GM21528 (cell line): ENCODE measurements around the gene UGT8.
A peak's percentile ranks its signal among the peaks of the same experiment; 100 is the strongest.
"Not testable (repeated sequence)": the region's sequence is repeated elsewhere in the genome, so short reads cannot be mapped to it uniquely, and the experiment has no call there.

Experiments
- ATAC-seq: cut with Tn5 transposase; IDR thresholded peaks from one replicate; pipeline ENCODE4 v1.9.1; 2021; ENCODE audit warnings: mild to moderate bottlenecking, moderate library complexity; ENCODE audit not compliant: unreplicated experiment, low FRiP score

UGT8 gene, protein sequence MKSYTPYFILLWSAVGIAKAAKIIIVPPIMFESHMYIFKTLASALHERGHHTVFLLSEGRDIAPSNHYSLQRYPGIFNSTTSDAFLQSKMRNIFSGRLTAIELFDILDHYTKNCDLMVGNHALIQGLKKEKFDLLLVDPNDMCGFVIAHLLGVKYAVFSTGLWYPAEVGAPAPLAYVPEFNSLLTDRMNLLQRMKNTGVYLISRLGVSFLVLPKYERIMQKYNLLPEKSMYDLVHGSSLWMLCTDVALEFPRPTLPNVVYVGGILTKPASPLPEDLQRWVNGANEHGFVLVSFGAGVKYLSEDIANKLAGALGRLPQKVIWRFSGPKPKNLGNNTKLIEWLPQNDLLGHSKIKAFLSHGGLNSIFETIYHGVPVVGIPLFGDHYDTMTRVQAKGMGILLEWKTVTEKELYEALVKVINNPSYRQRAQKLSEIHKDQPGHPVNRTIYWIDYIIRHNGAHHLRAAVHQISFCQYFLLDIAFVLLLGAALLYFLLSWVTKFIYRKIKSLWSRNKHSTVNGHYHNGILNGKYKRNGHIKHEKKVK

DNA sequence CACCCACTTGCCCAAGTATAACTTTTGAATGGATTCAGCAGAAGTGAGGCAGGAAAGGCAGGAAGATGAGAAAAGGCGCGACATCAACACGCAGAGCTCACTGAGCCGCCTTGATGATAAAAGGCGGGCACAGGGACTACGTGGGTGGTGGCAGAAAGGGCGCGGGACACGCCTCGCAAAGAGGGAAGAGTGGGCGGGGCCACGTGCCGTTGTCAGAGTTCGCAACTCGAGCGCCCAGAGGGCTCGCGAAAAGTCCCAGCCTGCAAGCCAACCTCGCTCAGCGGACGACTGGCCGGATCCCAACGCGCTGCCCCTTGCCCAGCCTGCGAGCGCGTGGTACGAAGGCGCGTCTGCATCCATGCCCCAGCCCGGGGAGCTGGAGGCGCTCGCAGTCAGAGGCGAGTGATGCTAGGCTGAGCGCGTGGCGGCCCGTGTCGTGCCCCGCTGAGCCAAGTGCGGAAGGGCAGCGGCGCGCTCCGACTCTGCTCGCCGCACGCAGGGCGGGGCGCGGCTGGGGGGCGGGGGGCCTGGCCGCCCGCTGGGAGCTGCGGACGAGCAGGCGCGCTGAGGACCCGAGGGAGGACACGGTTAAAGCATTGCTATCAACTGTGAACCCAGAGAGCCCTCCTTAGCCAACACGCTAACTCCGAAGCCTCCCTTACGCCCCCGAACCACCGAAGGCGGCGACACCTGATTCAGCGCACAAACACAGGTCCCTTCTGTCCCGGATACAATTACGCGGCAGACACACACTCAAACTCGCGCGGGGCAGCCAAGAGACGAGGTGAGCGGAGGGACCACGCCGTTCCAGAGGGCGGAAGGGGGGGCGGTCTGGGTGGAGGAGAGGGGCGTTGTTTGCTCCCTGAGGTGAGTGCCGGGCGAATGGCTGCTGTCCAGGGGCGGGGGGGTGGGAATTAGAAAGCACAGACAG is at the start of gene UGT8:
Gene UGT8, plus strand, starts transcription at position 617 of the 931 bp plus-strand sequence. CDS start 24,074 bp downstream, outside the sequence.
- peak; percentile 41 for ATAC-seq

DNA sequence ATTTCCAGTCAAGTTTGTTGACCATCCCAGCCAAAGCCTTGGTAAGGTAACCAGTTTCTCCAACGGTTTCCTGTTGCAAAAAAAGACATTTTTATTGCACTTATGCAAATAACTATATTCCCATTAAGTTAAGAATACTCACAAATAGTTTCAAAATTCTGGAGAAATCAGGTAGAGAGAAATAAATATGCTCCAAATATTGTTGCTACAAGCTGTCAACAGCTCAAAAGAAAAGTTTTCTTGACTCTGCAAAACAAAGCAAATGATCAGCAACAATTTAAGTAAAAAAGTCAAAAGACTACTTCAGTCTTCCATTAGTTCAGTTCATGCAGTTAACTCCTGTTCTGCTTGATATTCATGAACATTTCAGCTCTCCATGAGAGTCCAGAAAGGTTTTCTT is 49.0 kb upstream of the UGT8 start:
- ATAC-seq: no peak

DNA sequence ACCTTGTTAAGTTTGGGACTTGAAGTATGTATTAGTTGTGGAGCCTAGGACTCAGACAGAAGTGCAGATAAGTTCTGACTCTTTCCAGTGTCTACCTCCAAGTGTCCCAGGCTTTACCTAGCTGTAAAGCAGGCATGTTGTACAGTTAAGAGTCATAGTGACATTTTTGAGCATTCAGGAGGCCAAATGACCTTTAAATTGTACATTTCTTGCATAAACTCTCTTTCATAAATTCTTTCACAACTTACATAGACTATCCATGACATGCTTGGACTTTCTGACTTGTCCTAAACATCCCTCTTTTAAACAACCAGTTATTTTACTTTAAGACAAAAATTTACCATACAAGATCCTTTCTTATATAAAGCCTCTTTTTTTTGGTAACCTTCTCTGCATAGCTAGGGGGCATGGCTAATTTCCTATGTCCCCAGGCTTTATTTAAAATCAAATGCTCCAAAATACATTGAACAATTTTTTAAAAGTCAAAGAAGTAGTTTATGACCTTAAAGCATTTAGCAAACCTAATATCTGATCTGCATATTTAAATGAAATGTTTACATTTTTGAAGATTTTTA is 40.1 kb upstream of the UGT8 start:
- no peak for ATAC-seq

DNA sequence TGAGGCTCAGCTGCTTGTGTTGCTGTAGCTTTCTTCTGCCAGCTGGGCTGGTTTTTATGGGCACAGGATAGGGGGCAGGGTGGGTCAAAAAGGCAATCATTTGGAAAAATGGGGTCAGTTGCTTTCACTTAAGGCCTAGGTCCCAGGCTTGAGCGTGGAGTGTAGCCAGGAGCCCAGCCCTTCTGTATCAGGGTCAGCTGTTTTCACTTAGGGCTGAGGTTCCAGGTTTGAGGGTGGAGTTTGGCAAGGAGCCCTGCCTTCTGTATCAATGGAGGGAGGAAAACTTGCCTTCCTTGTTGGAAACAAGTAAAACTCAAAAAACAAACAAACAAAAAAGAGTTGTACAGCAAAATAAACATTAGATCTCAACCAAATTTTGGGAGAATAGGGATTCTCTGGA is 37.0 kb upstream of the UGT8 start:
- ATAC-seq: no peak

DNA sequence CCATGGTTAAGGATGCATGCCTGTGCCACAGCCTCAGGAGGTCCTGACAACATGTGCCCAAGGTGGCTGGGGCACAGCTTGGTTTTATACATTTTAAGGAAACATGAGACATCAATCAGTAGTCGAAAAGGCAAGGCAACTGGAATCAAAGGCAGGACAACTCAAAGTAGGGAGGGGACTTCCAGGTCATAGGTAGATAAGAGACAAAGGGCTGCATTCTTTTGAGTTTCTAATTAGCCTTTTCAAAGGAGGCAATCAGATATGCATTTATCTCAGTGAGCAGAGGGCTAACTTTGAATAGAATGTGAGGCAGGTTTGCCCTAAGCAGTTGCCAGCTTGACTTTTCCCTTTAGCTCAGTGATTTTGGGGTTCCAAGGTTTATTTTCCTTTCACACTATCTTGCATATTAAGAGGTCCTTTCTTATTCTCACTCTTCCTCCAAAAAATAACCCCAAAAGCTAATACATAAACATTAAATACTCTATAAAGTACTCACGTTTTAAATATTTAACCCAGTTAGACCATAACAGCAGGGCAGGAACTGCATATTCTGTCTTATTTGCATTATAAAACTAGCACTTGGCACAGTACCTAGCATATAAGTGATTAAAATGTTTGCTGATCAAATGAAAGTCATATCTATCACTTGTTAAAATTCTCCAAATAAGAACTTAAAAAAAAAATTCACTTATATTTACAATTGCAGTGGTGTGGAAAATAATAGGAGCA is 36.3 kb upstream of the UGT8 start:
- ATAC-seq: no peak

DNA sequence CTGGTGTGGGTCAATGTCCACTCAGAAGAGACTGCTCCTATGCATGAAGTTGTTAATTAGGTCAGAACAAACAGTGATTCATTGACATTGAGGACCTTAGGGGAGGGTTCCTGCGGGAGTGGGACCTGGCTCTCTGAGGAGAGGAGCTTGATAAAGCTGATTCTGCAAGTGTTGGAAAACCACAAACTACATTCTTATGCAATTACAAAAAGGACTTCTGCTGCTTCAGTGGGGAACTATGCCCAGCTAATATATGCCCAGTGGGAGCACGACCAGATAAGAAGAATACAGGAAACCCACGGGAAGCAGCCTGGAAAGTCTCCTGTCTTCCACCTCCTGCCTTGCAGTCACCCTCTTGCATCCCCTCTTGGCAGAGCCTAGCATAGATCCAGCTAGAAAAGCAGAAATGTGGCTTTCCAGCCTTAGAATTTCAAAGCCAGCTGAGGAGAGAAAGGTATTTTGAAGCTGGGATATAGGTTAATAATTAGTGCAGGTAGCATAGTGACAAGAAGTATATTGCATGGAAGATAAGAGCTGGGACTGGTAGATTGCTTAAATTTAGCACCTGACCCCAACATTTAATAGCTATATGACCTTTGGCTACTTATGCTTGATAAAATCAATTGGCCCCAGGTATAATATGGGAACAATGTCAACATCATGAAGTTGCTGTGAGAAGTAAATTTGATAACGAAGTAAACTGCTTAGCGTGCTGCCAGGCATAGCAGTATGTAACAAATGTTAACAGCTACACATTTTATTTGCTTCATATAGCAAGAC is 34.9 kb upstream of the UGT8 start:
- no peak for ATAC-seq

DNA sequence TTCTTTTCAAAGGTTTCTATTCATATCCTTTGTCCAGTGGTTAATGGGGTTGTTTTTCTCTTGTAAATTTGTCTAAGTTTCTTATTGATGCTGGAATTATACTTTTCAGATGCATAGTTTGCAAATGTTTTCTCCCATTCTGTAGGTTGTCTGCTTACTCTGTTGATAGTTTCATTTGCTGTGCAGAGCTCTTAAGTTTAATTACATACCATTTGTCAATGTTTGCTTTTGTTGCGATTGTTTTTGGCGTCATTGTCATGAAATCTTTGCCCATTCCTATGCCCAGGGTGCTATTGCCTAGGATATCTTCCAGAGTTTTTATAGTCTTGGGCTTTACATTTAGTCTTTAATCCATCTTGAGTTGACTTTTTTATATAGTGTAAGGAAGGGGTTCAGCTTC is 21.2 kb upstream of the UGT8 start:
- ATAC-seq: no peak

DNA sequence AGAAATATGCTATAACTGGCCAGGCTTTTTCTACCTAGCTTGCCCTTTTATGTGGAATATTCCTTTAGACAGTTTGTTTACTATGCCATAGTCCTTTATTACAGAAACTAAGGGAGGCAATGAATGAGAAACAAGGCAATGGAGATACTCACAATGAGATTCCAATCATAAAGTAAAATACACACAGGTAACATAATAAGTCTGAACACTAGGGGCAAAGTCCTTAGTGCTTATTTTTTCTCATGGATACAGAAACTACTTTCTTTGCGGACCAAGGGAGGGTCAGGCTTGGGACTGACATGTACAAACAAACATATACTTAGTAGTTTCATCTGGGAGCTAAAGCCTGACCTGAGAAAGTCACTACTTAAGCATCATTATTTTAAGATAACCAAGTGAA is 16.0 kb upstream of the UGT8 start:
- ATAC-seq: no peak

DNA sequence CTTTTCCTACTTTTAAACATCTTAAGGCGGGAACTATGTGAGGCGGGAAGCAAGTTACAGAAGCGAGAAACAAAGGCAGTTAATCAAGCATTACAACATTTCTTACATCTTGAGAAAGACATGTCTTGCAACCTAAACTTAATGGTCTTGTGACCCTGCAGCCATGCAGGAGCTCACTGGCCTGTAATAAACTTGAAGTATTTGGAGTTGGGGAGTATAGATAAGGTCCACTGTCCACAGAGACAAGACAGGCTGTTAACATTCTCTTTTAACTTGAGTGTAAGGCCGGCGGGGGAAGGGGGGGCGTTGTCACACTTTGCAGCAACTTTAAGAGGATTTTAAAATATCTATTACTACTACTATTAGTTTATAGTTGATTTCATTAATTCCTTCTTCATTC is 10.3 kb upstream of the UGT8 start:
- ATAC-seq: no peak

DNA sequence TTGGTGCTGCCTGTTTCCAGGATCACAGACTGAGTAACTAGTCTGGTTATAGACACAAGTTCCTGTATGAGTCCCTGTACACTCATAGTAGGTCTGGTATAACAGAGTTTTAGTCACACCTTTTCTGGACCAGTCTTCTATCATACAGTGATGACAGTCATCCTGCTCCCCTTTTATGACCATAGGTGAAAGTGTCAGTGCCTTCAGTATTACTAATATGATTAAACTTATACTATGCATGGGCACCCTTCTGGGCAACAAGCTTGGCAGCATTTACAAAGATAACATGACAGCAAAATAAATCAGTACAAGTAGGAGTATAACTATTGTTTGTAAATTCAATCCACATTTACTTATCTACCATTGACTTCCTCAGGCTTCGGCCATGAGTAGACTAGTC is 8.2 kb upstream of the UGT8 start:
- not testable (repeated sequence) for ATAC-seq

DNA sequence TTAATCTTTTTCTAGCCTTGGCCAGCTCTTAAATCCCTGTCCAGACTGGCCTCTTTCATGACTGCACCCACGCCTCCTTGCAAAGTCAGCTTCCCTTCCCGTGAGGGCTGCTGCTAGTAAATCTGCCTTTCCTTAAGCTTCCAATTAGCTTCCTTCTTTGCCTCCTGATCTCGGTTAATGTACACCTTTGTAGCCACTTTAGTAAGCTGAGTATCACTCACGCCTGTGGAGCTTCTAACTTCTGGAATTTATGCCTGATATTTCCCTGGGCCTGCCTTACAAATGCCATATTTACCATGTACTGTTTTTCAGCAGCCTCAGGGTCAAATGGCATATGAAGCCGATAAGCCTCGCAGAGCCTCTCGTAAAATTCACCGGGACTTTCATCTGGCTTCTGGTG is 5.1 kb upstream of the UGT8 start:
- ATAC-seq: no peak

DNA sequence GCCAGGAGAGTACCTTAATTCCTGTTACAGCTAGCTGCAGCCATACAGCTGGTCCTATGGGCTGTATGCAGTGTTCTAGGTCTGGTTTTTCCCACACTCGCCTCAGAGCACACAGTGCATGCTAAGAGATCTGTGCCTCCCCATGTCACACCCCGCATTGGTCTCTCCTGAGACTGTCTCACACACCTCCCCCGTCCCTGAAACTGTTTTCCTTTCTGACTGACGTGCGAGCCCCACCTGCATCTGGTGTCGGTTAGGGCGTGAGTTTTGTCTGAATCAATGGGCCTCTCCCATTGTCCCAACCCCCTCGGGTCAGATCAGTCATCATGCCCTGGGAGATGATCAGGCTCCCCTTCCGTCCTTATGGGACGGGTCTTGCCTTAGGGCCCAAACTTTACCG is 3.4 kb upstream of the UGT8 start:
- ATAC-seq: no peak

DNA sequence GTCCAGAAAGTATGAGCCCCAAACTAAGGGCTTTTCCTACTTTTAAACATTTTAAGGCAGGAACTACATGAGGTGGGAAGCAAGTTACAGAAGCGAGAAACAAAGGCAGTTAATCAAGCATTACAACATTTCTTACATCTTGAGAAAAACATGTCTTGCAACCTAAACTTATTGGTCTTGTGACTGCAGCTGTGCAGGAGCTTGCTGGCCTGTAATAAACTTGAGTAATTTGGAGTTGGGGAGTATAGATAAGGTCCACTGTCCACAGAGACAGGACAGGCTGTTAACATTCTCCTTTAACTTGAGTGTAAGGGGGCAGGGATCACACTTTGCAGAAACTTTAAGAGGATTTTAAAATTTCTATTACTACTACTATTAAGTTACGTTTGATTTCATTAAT is 2.7 kb upstream of the UGT8 start:
- no peak for ATAC-seq

DNA sequence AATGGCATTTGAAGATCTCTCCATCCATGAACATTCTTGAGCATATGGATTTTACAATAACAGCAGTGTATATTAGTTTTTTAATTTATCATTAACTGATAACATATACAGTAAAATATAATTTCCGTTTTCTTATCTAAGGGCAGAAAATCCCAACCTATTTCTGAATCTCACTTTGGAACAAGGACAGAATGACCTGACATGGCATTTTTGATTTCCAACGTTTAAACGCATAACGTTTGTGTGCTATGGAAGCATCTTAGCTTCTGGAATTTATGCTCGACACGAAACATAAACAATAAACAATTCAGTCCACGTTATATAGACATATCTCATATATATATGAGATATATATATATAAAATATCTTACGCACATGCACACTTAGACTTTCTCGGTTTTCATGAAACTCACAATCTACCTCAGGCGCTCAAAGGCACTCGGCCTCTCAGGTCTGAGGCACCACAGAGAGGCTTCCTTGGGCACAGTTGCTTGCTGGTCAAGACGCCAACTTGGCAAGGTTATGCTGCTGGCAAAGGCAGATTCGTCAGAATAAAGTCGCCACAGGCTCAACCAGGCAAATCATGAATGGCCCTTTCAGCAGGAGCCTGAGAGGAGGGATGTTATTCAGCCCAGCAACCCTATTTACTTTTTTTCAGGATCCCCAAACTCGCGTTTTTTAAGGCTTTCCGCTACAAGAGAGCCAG is 1.0 kb upstream of the UGT8 start:
- ATAC-seq: no peak

DNA sequence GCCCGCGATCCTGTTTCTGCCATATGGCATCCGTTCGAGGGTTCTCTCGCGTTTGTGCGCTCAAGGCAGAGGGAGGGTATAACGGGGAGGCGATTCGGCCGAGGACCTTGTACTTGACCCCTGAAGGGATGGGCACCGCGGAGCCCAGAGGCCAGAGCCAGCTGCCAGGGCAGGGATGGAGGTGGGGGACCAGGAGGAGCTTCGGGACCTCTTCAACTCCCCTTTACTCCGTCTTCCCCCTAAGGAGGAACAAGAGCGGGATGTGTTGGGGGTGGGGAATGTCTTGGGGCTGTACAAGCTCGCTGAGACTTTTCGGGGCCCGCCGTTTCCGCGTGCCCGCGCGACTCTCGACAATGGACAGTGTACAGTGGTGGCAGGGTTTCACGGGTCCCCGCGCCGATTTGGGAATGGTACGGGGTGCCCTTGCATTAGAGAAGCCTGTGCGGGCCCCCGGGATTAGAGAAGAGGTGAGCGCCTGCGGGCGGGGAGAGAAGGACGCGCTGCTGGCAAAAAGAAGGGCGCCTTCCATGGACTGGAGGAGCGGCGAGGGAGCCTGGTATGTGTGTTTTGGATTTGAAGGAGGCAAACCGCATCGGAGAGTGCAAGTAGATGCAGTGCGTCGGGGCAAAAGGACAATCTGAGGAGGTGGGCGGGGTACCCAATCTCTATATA is 760 bp downstream of the UGT8 start:
- ATAC-seq: no peak

DNA sequence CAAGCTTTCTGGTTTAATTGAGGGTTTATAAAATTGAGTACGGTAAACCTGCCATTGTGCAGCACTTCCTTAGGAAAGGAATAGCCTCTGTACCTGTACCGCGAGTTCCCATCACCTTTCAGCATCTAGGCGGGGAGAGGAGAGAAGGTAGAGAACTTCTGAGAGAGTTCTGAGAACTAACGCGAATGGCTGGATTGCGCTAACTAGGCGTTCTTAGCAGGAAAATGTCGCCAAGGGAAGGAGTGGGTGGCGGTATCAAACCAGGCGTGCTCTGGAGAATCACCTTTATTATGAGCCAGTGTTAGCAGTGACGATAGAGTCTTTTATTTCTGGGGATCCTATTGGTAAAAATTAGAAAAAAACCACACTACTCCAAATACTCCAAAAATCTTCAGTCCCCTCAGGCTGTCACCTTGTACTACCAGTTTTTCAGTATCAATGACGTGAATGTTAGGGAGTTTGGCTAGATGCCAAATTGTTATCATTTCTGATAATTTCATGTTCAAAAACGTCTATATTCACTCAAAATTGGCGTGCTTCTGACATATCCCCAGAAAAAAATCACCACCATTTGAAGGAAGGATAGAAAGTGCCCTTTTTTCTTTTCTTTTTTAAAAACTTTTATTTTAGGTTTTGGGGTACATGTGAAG is 1.4 kb downstream of the UGT8 start:
- ATAC-seq: no peak

DNA sequence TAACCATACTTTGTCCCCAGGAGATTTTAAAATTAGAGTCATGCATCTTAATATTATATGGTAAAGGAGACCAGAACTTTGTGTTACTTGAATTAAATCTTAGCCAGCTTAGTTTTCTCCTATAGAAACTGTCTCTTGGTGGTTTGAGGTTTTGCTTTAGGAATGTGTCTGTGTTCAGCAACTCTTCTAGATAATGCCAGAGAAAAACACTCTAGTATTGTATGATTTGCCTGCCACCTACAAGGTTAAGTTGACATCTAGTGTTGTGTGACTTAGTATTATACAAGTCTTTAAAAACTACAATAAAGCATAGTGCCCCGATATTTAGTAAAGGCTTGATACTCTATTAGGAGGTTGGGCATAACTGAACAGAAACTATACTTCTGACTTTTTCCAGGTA is 2.1 kb downstream of the UGT8 start:
- no peak for ATAC-seq
